ENCODE data around the gene SLC7A14.

Gene SLC7A14

DNA sequence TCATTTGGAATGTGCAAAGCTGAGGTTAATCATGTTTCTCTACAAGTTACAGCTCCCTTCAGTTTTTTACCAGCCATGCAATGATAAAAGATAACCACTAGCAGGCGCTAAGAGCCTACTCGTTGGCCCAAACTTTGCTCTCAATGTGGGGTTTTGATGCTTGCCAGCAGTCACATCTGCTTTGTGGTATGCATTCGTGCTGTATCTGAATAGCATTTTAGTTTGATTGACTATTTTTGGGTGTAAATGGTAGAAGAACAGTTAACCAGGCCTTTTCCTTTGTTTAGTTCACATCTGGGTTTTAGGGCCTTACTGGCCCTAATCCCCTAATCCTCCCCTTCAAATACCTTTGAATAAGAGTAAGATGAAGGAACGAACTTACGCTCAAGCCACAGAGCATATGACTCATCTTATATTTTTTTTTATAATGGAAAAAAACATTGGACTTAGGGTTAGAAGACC lies 171.6 kb downstream of the SLC7A14 start:
- peak; percentile 73 for DNase-seq (ENCODE audit: low read depth)
- no peak overlapping the region for H3K4me3 ChIP-seq (ENCODE audit: low read length)
- TF ChIP-seq CTCF (IDR thresholded peaks at IDR 0.05; ENCODE audit: insufficient read depth, low read depth, low read length, missing control alignments), result peak; percentile 100

DNA sequence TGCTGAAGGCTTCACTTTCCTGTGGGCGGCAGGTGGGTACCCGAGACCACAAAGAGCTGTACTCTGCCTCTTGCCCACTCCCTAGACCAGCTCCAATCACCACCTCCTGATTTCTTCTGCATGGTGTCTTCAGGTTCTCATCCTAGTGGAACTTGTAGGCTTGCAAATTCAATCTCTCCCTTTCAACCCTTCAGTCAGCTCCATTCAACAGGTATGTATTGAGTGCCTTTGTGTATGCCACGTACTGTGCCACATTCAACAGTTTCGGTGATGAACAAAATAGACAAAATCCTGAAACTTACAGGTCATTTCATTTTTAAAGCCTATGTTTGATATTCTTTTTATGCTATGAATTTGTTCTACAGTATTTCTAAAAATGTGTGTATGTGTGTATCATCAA lies 172.6 kb downstream of the SLC7A14 start:
- TF ChIP-seq CTCF (IDR thresholded peaks at IDR 0.05; ENCODE audit: insufficient read depth, low read depth, low read length, missing control alignments), result no peak

GRCh38 chr3:170410428-170411029 lies 175.3 kb downstream of the SLC7A14 start:
- peak; percentile 45 for DNase-seq (ENCODE audit: low read depth)
- peak; percentile 69 for TF ChIP-seq CTCF (IDR thresholded peaks at IDR 0.05; ENCODE audit: insufficient read depth, low read depth, low read length, missing control alignments)
- no peak overlapping the region for H3K4me3 ChIP-seq (ENCODE audit: low read length)

More for the DNA sequence above, 172.6 kb downstream of the SLC7A14 start:
- H3K4me3 ChIP-seq (ENCODE audit: low read length), result no peak overlapping the region
- no peak for DNase-seq (ENCODE audit: low read depth)
